Astrocyte (in vitro differentiated cells and primary cell): ENCODE results near the gene RNF111. TPM values are rescaled to one million over a fixed set of nuclear protein-coding genes. Genes with fewer than 3 reads are reported as not detected.
A peak's percentile ranks its signal among the peaks of the same experiment; 100 is the strongest.

Source experiments
- DNase-seq: peaks from one replicate; pipeline ENCODE4 v3.0.0-alpha.2; 2010; ENCODE audit warnings: low read depth
- FAIRE-seq: peaks from 2 replicates; lab custom pipeline; 2011; peaks lifted over from hg19 to GRCh38; lab: Jason Lieb, UNC
- H2AFZ ChIP-seq: 2 replicates; pipeline ENCODE4 v1.6.0; 2012; ENCODE audit warnings: low read depth, low read length, inconsistent platforms
- H3K27ac ChIP-seq: 2 replicates; pipeline ENCODE4 v1.5.1; 2011; ENCODE audit warnings: low read depth, low read length, inconsistent platforms
- H3K27me3 ChIP-seq: 2 replicates; pipeline ENCODE4 v1.6.0; 2011; ENCODE audit warnings: low read length, inconsistent platforms; ENCODE audit not compliant: insufficient read depth
- H3K36me3 ChIP-seq: 2 replicates; pipeline ENCODE4 v1.5.1; 2011; ENCODE audit warnings: low read length, inconsistent platforms; ENCODE audit not compliant: insufficient read depth
- H3K4me1 ChIP-seq: 2 replicates; pipeline ENCODE4 v1.5.1; 2011; ENCODE audit warnings: low read length, inconsistent platforms; ENCODE audit not compliant: insufficient read depth
- H3K4me2 ChIP-seq: 2 replicates; pipeline ENCODE4 v1.6.0; 2012; ENCODE audit warnings: low read length, inconsistent platforms
- H3K4me3 ChIP-seq: 2 replicates; pipeline ENCODE4 v1.5.1; 2011; ENCODE audit warnings: low read depth, mild to moderate bottlenecking, low read length, inconsistent platforms; ENCODE audit not compliant: insufficient read depth
- H3K79me2 ChIP-seq: 2 replicates; pipeline ENCODE4 v1.6.0; 2012; ENCODE audit warnings: mild to moderate bottlenecking, low read length, inconsistent platforms; ENCODE audit not compliant: insufficient read depth
- H3K9ac ChIP-seq: 2 replicates; pipeline ENCODE4 v1.6.0; 2012; ENCODE audit warnings: mild to moderate bottlenecking, low read length, inconsistent platforms
- H3K9me3 ChIP-seq: 2 replicates; pipeline ENCODE4 v1.5.1; 2012; ENCODE audit warnings: low read depth, mild to moderate bottlenecking, low read length, inconsistent platforms; ENCODE audit not compliant: insufficient read depth
- H4K20me1 ChIP-seq: 2 replicates; pipeline ENCODE4 v1.6.0; 2012; ENCODE audit warnings: low read length, inconsistent platforms; ENCODE audit not compliant: insufficient read depth
- H3K27ac Mint-ChIP-seq: one replicate; pipeline ENCODE4 v1.8.0; 2021; ENCODE audit warnings: mild to moderate bottlenecking, mixed read lengths; ENCODE audit not compliant: unreplicated experiment
- H3K27me3 Mint-ChIP-seq: one replicate; pipeline ENCODE4 v1.8.0; 2021; ENCODE audit warnings: low read depth, mixed read lengths; ENCODE audit not compliant: unreplicated experiment
- H3K36me3 Mint-ChIP-seq: one replicate; pipeline ENCODE4 v1.8.0; 2021; ENCODE audit warnings: low read depth, mixed read lengths; ENCODE audit not compliant: unreplicated experiment
- H3K4me1 Mint-ChIP-seq: one replicate; pipeline ENCODE4 v1.8.0; 2021; ENCODE audit warnings: low read depth, mixed read lengths; ENCODE audit not compliant: unreplicated experiment
- H3K4me3 Mint-ChIP-seq: one replicate; pipeline ENCODE4 v1.8.0; 2021; ENCODE audit warnings: mild to moderate bottlenecking, moderate library complexity, mixed read lengths; ENCODE audit not compliant: unreplicated experiment
- H3K9me3 Mint-ChIP-seq: one replicate; pipeline ENCODE4 v1.8.0; 2021; ENCODE audit warnings: mild to moderate bottlenecking, mixed read lengths; ENCODE audit not compliant: unreplicated experiment
- EZH2 ChIP-seq: IDR thresholded peaks from 2 replicates; pipeline ENCODE4 v1.6.1; 2012; ENCODE audit warnings: mild to moderate bottlenecking, low read length, inconsistent platforms; ENCODE audit not compliant: insufficient read depth
- total RNA-seq: library from RNA; stranded (reverse); gene quantifications from 2 replicates; pipeline ENCODE4 v1.2.1, GENCODE V29; 2021
- TF ChIP-seq, protein P1 (sequence below): IDR thresholded peaks from 2 replicates; pipeline ENCODE4 v1.5.1; 2011; ENCODE audit warnings: low read depth, mild to moderate bottlenecking, inconsistent platforms, low read length, moderate library complexity; ENCODE audit not compliant: insufficient read depth

The RNF111 gene
- total RNA-seq, 1 donor from 2014 or later: 44.1 TPM

DNA sequence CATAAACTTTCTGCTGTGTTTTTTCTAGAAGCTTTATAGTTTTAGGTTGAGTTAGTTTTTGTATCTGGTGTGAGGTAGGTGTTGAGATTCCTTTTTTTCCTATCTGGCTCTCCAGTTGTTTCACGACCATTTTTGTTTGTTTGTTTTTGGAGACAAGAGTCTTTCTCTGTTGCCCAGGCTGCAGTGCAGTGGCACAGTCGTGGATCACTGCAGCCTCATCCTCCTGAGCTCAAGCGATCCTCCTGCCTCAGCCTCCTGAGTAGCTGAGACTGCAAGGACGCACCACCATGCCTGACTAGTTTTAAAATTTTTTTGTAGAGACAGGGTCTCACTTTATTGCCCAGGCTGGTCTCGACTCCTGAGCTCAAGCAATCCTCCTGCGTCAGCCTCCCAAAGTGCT is 20.6 kb downstream of the RNF111 start:
- Histone ChIP-seq H3K27ac (no peak overlapping the region), H4K20me1 (peaks cover 75% of the 10 kb centered on the region), H3K9me3 (no peaks in the 10 kb centered on the region), H3K27me3 (no peaks in the 10 kb centered on the region), H3K9ac (no peak overlapping the region), H3K4me1 (no peaks in the 10 kb centered on the region), H3K79me2 (peaks cover 97% of the 10 kb centered on the region), H3K4me3 (no peak overlapping the region), H2AFZ (no peak overlapping the region), H3K4me2 (no peak overlapping the region), H3K36me3 (peaks cover 8% of the 10 kb centered on the region)
- DNase-seq (no peak), FAIRE-seq (no peak)
- peaks cover 15% of the 10 kb centered on the region for H3K4me1 Mint-ChIP-seq
- H3K27ac Mint-ChIP-seq: no peak overlapping the region
- H3K36me3 Mint-ChIP-seq: peaks cover 2% of the 10 kb centered on the region
- TF ChIP-seq, protein P1, sequence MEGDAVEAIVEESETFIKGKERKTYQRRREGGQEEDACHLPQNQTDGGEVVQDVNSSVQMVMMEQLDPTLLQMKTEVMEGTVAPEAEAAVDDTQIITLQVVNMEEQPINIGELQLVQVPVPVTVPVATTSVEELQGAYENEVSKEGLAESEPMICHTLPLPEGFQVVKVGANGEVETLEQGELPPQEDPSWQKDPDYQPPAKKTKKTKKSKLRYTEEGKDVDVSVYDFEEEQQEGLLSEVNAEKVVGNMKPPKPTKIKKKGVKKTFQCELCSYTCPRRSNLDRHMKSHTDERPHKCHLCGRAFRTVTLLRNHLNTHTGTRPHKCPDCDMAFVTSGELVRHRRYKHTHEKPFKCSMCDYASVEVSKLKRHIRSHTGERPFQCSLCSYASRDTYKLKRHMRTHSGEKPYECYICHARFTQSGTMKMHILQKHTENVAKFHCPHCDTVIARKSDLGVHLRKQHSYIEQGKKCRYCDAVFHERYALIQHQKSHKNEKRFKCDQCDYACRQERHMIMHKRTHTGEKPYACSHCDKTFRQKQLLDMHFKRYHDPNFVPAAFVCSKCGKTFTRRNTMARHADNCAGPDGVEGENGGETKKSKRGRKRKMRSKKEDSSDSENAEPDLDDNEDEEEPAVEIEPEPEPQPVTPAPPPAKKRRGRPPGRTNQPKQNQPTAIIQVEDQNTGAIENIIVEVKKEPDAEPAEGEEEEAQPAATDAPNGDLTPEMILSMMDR: no peak
- TF ChIP-seq EZH2: no peak
- H3K9me3 Mint-ChIP-seq: no peaks in the 10 kb centered on the region
- no peaks in the 10 kb centered on the region for H3K27me3 Mint-ChIP-seq
- H3K4me3 Mint-ChIP-seq: no peak overlapping the region

DNA sequence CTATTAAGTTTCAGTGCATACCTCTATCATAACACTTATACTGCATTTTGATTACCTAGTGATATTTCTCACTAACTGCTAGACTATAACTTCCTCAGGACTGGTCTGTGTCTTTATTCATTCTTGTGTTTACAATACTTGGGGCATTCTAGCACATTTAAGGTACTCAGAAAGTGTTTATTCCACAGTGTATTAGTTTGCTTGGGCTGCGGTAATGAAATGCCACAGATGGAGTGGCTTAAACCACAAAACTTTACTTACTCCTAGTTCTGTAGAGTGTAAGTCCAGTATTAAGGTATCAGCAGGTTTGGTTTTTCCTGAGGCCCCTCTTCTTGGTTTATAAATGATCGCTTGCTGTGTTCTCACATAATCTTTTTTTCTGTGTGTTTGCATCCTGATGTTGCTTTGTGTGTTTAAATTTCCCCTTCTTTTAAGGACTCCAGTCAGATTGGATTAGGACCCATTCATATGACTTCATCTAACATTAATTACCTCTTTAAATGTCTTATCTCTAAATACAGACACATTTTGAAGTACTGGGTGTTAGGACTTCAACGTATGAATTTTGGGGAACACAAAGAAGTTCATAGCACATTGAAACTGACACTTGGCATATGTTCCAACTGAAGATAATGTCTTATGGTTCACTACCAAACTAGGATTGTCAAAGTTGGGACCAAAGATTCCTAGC is 23.9 kb downstream of the RNF111 start:
- DNase-seq: no peak
- Mint-ChIP-seq H3K4me3 (no peak overlapping the region), H3K9me3 (peaks cover under 1% of the 10 kb centered on the region), H3K36me3 (no peaks in the 10 kb centered on the region), H3K4me1 (peaks cover 17% of the 10 kb centered on the region), H3K27me3 (no peaks in the 10 kb centered on the region), H3K27ac (no peak overlapping the region)
- no peaks in the 10 kb centered on the region for H3K9me3 ChIP-seq
- H3K27ac ChIP-seq: no peak overlapping the region
- peaks cover 95% of the 10 kb centered on the region for H3K79me2 ChIP-seq
- FAIRE-seq: no peak
- peaks cover 73% of the 10 kb centered on the region for H4K20me1 ChIP-seq
- H3K4me2 ChIP-seq: no peak overlapping the region
- no peaks in the 10 kb centered on the region for H3K27me3 ChIP-seq
- no peaks in the 10 kb centered on the region for H3K4me1 ChIP-seq
- no peak overlapping the region for H3K9ac ChIP-seq
- H3K36me3 ChIP-seq: no peaks in the 10 kb centered on the region
- H2AFZ ChIP-seq: no peak overlapping the region
- no peak overlapping the region for H3K4me3 ChIP-seq
- TF ChIP-seq, protein P1: no peak
- TF ChIP-seq EZH2: no peak

DNA sequence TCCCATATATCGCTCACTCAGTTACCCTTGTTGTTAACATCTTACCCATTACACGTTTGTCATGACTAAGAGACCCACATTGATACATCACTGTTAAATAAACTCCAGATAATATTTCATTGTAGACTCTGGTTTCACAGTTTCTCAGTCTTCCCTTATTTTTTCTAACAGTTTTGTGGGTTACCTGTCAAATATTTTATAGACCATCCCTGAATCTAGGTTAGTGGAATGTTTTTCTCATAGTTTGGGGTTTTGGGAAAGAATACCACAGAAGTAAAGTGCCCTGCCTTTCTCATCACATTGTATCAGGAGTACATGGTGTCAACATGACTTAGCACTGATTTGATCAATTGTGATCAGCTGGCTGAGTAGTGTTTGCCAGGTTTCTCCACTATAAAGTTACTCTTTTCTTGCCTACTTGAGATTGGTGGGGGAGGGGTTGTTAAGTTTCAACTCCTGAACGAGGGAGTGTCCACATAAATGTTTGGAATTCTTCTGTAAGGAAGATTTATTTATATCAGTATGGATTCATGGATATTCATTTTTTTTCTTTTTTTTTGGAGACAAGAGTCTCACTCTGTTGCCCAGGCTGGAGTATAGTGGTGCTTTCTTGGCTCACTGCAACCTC is 25.9 kb downstream of the RNF111 start:
- no peaks in the 10 kb centered on the region for H3K4me1 ChIP-seq
- peaks cover 66% of the 10 kb centered on the region for H4K20me1 ChIP-seq
- no peak overlapping the region for H2AFZ ChIP-seq
- H3K79me2 ChIP-seq: peaks cover 95% of the 10 kb centered on the region
- H3K27me3 ChIP-seq: no peaks in the 10 kb centered on the region
- Mint-ChIP-seq H3K27ac (no peak overlapping the region), H3K4me1 (peaks cover 17% of the 10 kb centered on the region), H3K36me3 (no peaks in the 10 kb centered on the region), H3K4me3 (no peak overlapping the region), H3K27me3 (no peaks in the 10 kb centered on the region), H3K9me3 (peaks cover 2% of the 10 kb centered on the region)
- DNase-seq (peak; percentile 58), FAIRE-seq (no peak)
- H3K4me3 ChIP-seq: no peak overlapping the region
- TF ChIP-seq EZH2: no peak
- TF ChIP-seq, protein P1: no peak
- no peak overlapping the region for H3K4me2 ChIP-seq
- H3K27ac ChIP-seq: no peak overlapping the region
- no peaks in the 10 kb centered on the region for H3K36me3 ChIP-seq
- H3K9me3 ChIP-seq: no peaks in the 10 kb centered on the region
- H3K9ac ChIP-seq: no peak overlapping the region
